Osteoblast (primary cell): ENCODE measurements around the gene EZH1. TPM values are rescaled to one million over a fixed set of nuclear protein-coding genes. Genes with fewer than 3 reads are reported as not detected.

Source experiments
- DNase-seq: peaks from one replicate; pipeline ENCODE4 v3.0.0; 2011; ENCODE audit warnings: low spot score, mixed read lengths; ENCODE audit not compliant: insufficient read length; ENCODE audit errors: missing footprints
- H2AFZ ChIP-seq: 2 replicates; pipeline ENCODE4 v1.6.0; 2011; ENCODE audit warnings: mild to moderate bottlenecking, low read length
- H3K27ac ChIP-seq: 2 replicates; pipeline ENCODE4 v1.5.1; 2011; ENCODE audit warnings: mild to moderate bottlenecking, low read depth, low read length, moderate library complexity
- H3K27me3 ChIP-seq: 2 replicates; pipeline ENCODE4 v1.6.0; 2012; ENCODE audit warnings: mild to moderate bottlenecking, control low read depth, inconsistent platforms, low read length, moderate library complexity; ENCODE audit not compliant: insufficient read depth
- H3K36me3 ChIP-seq: 2 replicates; pipeline ENCODE4 v1.5.1; 2011; ENCODE audit warnings: mild to moderate bottlenecking, low read length, control low read depth, moderate library complexity; ENCODE audit not compliant: insufficient read depth
- H3K4me1 ChIP-seq: 2 replicates; pipeline ENCODE4 v1.5.1; 2011; ENCODE audit warnings: mild to moderate bottlenecking, low read length, control low read depth, moderate library complexity; ENCODE audit not compliant: insufficient read depth
- H3K4me2 ChIP-seq: 2 replicates; pipeline ENCODE4 v1.6.0; 2011; ENCODE audit warnings: mild to moderate bottlenecking, low read length; ENCODE audit not compliant: insufficient read depth
- H3K4me3 ChIP-seq: fragments of 200-600 bp; sonication (generic); 3 replicates; pipeline ENCODE4 v1.5.1; 2012; ENCODE audit warnings: mild to moderate bottlenecking, low read length, inconsistent platforms; ENCODE audit not compliant: insufficient read depth
- H3K79me2 ChIP-seq: 2 replicates; pipeline ENCODE4 v1.6.0; 2012; ENCODE audit warnings: mild to moderate bottlenecking, low read length, control low read depth, inconsistent platforms; ENCODE audit not compliant: insufficient read depth
- H3K9me3 ChIP-seq: 2 replicates; pipeline ENCODE4 v1.5.1; 2011; ENCODE audit warnings: low read depth, low read length, control low read depth
- H4K20me1 ChIP-seq: 2 replicates; pipeline ENCODE4 v1.6.0; 2012; ENCODE audit warnings: mild to moderate bottlenecking, low read length, control low read depth; ENCODE audit not compliant: insufficient read depth
- CTCF ChIP-seq: IDR thresholded peaks from 2 replicates; pipeline ENCODE4 v1.5.1; 2011; ENCODE audit warnings: mild to moderate bottlenecking, low read depth, low read length, moderate library complexity; ENCODE audit errors: extremely low read depth
- total RNA-seq: library from RNA; depleted of rRNA; stranded (reverse); fragments of >200 nt; gene quantifications from 2 replicates; pipeline ENCODE4 v1.2.3, GENCODE V29; 2012

The EZH1 gene
- total RNA-seq, 1 donor, result 30.8 TPM

DNA sequence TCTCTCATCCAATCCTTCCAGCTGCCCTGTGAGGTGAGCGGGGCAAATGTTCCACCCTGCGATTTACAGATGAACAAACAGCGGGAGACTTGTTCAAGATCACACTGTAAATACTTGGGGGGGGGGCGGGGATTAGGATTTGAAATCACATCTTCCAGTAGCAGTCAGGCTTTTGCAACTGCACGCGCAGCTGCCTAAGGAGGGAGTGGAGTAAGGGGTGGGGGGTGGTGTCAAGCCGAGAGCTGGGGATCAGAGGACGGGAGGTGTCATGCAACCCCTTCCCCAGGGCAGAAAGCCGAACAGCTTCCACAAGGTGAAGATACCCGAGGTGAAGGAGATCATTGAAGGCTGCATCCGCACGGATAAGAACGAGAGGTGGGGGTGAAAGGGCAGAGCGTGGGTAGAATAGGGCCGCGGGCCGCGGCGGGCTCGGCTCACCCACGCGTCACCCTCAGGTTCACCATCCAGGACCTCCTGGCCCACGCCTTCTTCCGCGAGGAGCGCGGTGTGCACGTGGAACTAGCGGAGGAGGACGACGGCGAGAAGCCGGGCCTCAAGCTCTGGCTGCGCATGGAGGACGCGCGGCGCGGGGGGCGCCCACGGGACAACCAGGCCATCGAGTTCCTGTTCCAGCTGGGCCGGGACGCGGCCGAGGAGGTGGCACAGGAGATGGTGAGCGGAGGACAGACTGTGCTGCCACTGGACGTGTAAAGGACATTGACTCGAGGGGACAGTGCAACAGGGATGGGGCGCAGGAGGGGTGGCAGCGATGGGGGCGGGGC, 40.2 kb upstream of the EZH1 start:
- no peaks in the 10 kb centered on the region for H3K9me3 ChIP-seq
- no peak for TF ChIP-seq CTCF
- peak; percentile 68 for DNase-seq
- no peaks in the 10 kb centered on the region for H4K20me1 ChIP-seq
- no peak overlapping the region for H3K4me3 ChIP-seq
- no peak overlapping the region for H3K27ac ChIP-seq
- no peaks in the 10 kb centered on the region for H3K27me3 ChIP-seq
- peaks cover 22% of the 10 kb centered on the region for H3K36me3 ChIP-seq
- no peak overlapping the region for H3K4me2 ChIP-seq
- H2AFZ ChIP-seq, result no peak overlapping the region
- H3K79me2 ChIP-seq, result peaks cover 15% of the 10 kb centered on the region
- H3K4me1 ChIP-seq, result peaks cover 20% of the 10 kb centered on the region

- Histone ChIP-seq H3K36me3 (peaks cover 22% of the 10 kb centered on the region), H3K4me3 (no peak overlapping the region), H2AFZ (no peak overlapping the region), H3K79me2 (peaks cover 15% of the 10 kb centered on the region), H3K27me3 (no peaks in the 10 kb centered on the region), H3K4me2 (no peak overlapping the region), H3K4me1 (peaks cover 25% of the 10 kb centered on the region), H3K9me3 (no peaks in the 10 kb centered on the region), H4K20me1 (peaks cover 3% of the 10 kb centered on the region), H3K27ac (no peak overlapping the region)
- no peak for DNase-seq
- no peak for TF ChIP-seq CTCF
Observed at GRCh38 chr17:42784409-42784808, 39.6 kb upstream of the EZH1 start.

GRCh38 chr17:42783791-42784138, 38.9 kb upstream of the EZH1 start:
- no peak overlapping the region for H3K4me3 ChIP-seq
- H3K27ac ChIP-seq, result no peak overlapping the region
- H3K4me1 ChIP-seq, result peaks cover 25% of the 10 kb centered on the region
- no peaks in the 10 kb centered on the region for H3K9me3 ChIP-seq
- H3K27me3 ChIP-seq, result no peaks in the 10 kb centered on the region
- peaks cover 15% of the 10 kb centered on the region for H3K79me2 ChIP-seq
- H3K36me3 ChIP-seq, result peaks cover 27% of the 10 kb centered on the region
- TF ChIP-seq CTCF, result no peak
- no peak for DNase-seq
- peak overlapping the region; percentile 83 for H3K4me2 ChIP-seq
- H4K20me1 ChIP-seq, result peaks cover 3% of the 10 kb centered on the region
- no peak overlapping the region for H2AFZ ChIP-seq

DNA sequence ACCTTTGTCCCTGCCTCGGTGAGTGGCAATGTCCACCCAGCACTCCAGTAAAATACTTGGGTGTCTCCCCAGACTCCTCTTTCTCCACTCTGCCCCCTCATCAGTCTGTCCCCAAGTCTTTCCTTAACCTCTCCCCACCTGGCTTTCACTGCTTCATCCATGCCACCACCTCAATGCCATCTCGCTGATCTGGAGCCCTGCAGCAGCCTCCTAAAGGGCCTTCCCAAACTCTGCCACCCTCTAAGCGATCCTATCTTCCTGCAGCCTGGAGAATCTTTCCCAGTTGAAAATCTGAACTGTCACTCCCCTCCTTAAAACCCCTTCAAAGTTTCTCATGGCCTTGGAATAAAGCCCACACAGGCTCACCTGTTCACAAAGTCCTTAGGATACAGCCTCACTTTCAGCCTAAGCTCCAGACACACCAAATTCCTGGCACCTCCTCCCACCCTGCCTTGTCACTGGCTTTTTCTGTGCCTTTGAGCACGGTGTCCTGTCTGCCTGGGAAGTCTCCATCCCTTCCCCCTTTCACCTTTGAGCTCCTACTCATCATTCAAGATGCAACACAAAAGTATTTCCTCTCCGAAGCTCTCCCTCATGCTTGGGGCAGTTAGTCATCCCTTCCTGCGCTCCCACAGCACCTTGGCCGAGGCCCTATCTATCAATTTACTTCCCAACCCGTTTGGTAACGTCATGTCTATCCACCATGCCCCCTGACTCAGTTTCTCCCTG, 38.4 kb upstream of the EZH1 start:
- Histone ChIP-seq H4K20me1 (peaks cover 3% of the 10 kb centered on the region), H2AFZ (no peak overlapping the region), H3K27ac (peak overlapping the region; percentile 34), H3K27me3 (no peaks in the 10 kb centered on the region), H3K4me3 (peak overlapping the region; percentile 2), H3K4me1 (peaks cover 25% of the 10 kb centered on the region), H3K36me3 (peaks cover 27% of the 10 kb centered on the region), H3K9me3 (no peaks in the 10 kb centered on the region), H3K4me2 (peak overlapping the region; percentile 83), H3K79me2 (peaks cover 15% of the 10 kb centered on the region)
- no peak for TF ChIP-seq CTCF
- peak; percentile 95 for DNase-seq
